ENCODE data around the gene FOXF1.

FOXF1 gene

GRCh38 chr16:86525696-86526095 is 15.4 kb downstream of the FOXF1 start:
- Histone ChIP-seq H3K9ac (ENCODE audit: low read length) (no peak overlapping the region), H3K4me2 (ENCODE audit: low read length) (no peak overlapping the region), H4K8ac (ENCODE audit: low read depth, low read length) (no peak overlapping the region), H3K27me3 (ENCODE audit: insufficient read depth, low read length, poor library complexity) (no peaks in the 10 kb centered on the region), H3K79me1 (ENCODE audit: low read length) (no peaks in the 10 kb centered on the region), H3K27ac (ENCODE audit: low read depth, low read length) (no peak overlapping the region), H2BK5ac (ENCODE audit: low read length) (no peak overlapping the region), H3K18ac (ENCODE audit: low read length) (no peak overlapping the region), H4K5ac (ENCODE audit: low read length) (no peak overlapping the region), H3K4me1 (ENCODE audit: control insufficient read depth, low read depth, low read length) (no peaks in the 10 kb centered on the region), H3K23ac (ENCODE audit: low read length) (no peak overlapping the region), H2BK15ac (replicated peaks; ENCODE audit: low read depth) (no peak overlapping the region), H3K4me3 (ENCODE audit: low read length) (no peak overlapping the region), H2AK5ac (ENCODE audit: low read length) (no peak overlapping the region), H2BK120ac (ENCODE audit: low read depth, low read length) (no peak overlapping the region), H3K79me2 (ENCODE audit: control insufficient read depth, insufficient read depth, low read length) (no peaks in the 10 kb centered on the region), H3K56ac (ENCODE audit: low read length) (no peak overlapping the region), H3K36me3 (ENCODE audit: control insufficient read depth, insufficient read depth, low read length) (no peaks in the 10 kb centered on the region), H3K4ac (ENCODE audit: low read depth, low read length) (no peak overlapping the region)
- WGBS (ENCODE audit: extremely low coverage, insufficient coverage, low lambda C conversion rate), result no CpG with 5 or more reads among the region's 12 CpGs
- DNase-seq, result no peak

- H3K79me1 ChIP-seq (ENCODE audit: low read length), result no peaks in the 10 kb centered on the region
- no peak overlapping the region for H3K23ac ChIP-seq (ENCODE audit: low read length)
- H2BK5ac ChIP-seq (ENCODE audit: low read length), result no peak overlapping the region
- no peak overlapping the region for H3K18ac ChIP-seq (ENCODE audit: low read length)
- H3K79me2 ChIP-seq (ENCODE audit: control insufficient read depth, insufficient read depth, low read length), result no peaks in the 10 kb centered on the region
- no peak overlapping the region for H4K5ac ChIP-seq (ENCODE audit: low read length)
- H3K4me2 ChIP-seq (ENCODE audit: low read length), result no peak overlapping the region
- no peaks in the 10 kb centered on the region for H3K4me1 ChIP-seq (ENCODE audit: control insufficient read depth, low read depth, low read length)
- no peak overlapping the region for H2BK120ac ChIP-seq (ENCODE audit: low read depth, low read length)
- H3K4ac ChIP-seq (ENCODE audit: low read depth, low read length), result no peak overlapping the region
- H4K8ac ChIP-seq (ENCODE audit: low read depth, low read length), result no peak overlapping the region
- H2BK15ac ChIP-seq (replicated peaks; ENCODE audit: low read depth), result no peak overlapping the region
- H3K27ac ChIP-seq (ENCODE audit: low read depth, low read length), result no peak overlapping the region
- no peaks in the 10 kb centered on the region for H3K36me3 ChIP-seq (ENCODE audit: control insufficient read depth, insufficient read depth, low read length)
- DNase-seq, result no peak
- no peak overlapping the region for H2AK5ac ChIP-seq (ENCODE audit: low read length)
- no peaks in the 10 kb centered on the region for H3K27me3 ChIP-seq (ENCODE audit: insufficient read depth, low read length, poor library complexity)
- H3K56ac ChIP-seq (ENCODE audit: low read length), result no peak overlapping the region
- no peak overlapping the region for H3K9ac ChIP-seq (ENCODE audit: low read length)
- no peak overlapping the region for H3K4me3 ChIP-seq (ENCODE audit: low read length)
- no CpG with 5 or more reads among the region's 15 CpGs for WGBS (ENCODE audit: extremely low coverage, insufficient coverage, low lambda C conversion rate)
Observed at GRCh38 chr16:86527366-86527765, 17.0 kb downstream of the FOXF1 start.

- no peak overlapping the region for H2AK5ac ChIP-seq (ENCODE audit: low read length)
- H2BK120ac ChIP-seq (ENCODE audit: low read depth, low read length), result no peak overlapping the region
- no peak overlapping the region for H3K27ac ChIP-seq (ENCODE audit: low read depth, low read length)
- H3K56ac ChIP-seq (ENCODE audit: low read length), result no peak overlapping the region
- no peaks in the 10 kb centered on the region for H3K27me3 ChIP-seq (ENCODE audit: insufficient read depth, low read length, poor library complexity)
- no peak overlapping the region for H3K9ac ChIP-seq (ENCODE audit: low read length)
- no peaks in the 10 kb centered on the region for H3K4me1 ChIP-seq (ENCODE audit: control insufficient read depth, low read depth, low read length)
- H3K23ac ChIP-seq (ENCODE audit: low read length), result no peak overlapping the region
- no peak for DNase-seq
- no peaks in the 10 kb centered on the region for H3K79me1 ChIP-seq (ENCODE audit: low read length)
- WGBS (ENCODE audit: extremely low coverage, insufficient coverage, low lambda C conversion rate), result no CpG with 5 or more reads among the region's 38 CpGs
- H2BK5ac ChIP-seq (ENCODE audit: low read length), result no peak overlapping the region
- H3K4me2 ChIP-seq (ENCODE audit: low read length), result no peak overlapping the region
- H4K5ac ChIP-seq (ENCODE audit: low read length), result no peak overlapping the region
- H3K79me2 ChIP-seq (ENCODE audit: control insufficient read depth, insufficient read depth, low read length), result no peaks in the 10 kb centered on the region
- no peak overlapping the region for H3K4ac ChIP-seq (ENCODE audit: low read depth, low read length)
- no peak overlapping the region for H3K18ac ChIP-seq (ENCODE audit: low read length)
- no peak overlapping the region for H4K8ac ChIP-seq (ENCODE audit: low read depth, low read length)
- no peaks in the 10 kb centered on the region for H3K36me3 ChIP-seq (ENCODE audit: control insufficient read depth, insufficient read depth, low read length)
- no peak overlapping the region for H2BK15ac ChIP-seq (replicated peaks; ENCODE audit: low read depth)
- H3K4me3 ChIP-seq (ENCODE audit: low read length), result no peak overlapping the region
Observed at GRCh38 chr16:86528061-86528929, 18.0 kb downstream of the FOXF1 start.

- Histone ChIP-seq H3K4me2 (ENCODE audit: low read length) (no peak overlapping the region), H2AK5ac (ENCODE audit: low read length) (no peak overlapping the region), H3K79me2 (ENCODE audit: control insufficient read depth, insufficient read depth, low read length) (no peaks in the 10 kb centered on the region), H3K9ac (ENCODE audit: low read length) (no peak overlapping the region), H3K4me3 (ENCODE audit: low read length) (no peak overlapping the region), H3K23ac (ENCODE audit: low read length) (no peak overlapping the region), H4K8ac (ENCODE audit: low read depth, low read length) (no peak overlapping the region), H3K4me1 (ENCODE audit: control insufficient read depth, low read depth, low read length) (no peaks in the 10 kb centered on the region), H2BK120ac (ENCODE audit: low read depth, low read length) (no peak overlapping the region), H3K4ac (ENCODE audit: low read depth, low read length) (no peak overlapping the region), H3K27me3 (ENCODE audit: insufficient read depth, low read length, poor library complexity) (no peaks in the 10 kb centered on the region), H3K56ac (ENCODE audit: low read length) (no peak overlapping the region), H3K27ac (ENCODE audit: low read depth, low read length) (no peak overlapping the region), H3K79me1 (ENCODE audit: low read length) (no peaks in the 10 kb centered on the region), H3K36me3 (ENCODE audit: control insufficient read depth, insufficient read depth, low read length) (no peaks in the 10 kb centered on the region), H2BK15ac (replicated peaks; ENCODE audit: low read depth) (no peak overlapping the region), H3K18ac (ENCODE audit: low read length) (no peak overlapping the region), H4K5ac (ENCODE audit: low read length) (no peak overlapping the region), H2BK5ac (ENCODE audit: low read length) (no peak overlapping the region)
- no peak for DNase-seq
- WGBS (ENCODE audit: extremely low coverage, insufficient coverage, low lambda C conversion rate), result no CpG with 5 or more reads among the region's 8 CpGs
Observed at GRCh38 chr16:86529160-86529559, 18.8 kb downstream of the FOXF1 start.

- no peak for DNase-seq
Observed at GRCh38 chr16:86530251-86531190, 20.2 kb downstream of the FOXF1 start.

More at GRCh38 chr16:86530251-86531190, 20.2 kb downstream of the FOXF1 start:
- no peak overlapping the region for H4K5ac ChIP-seq (ENCODE audit: low read length)
- H3K18ac ChIP-seq (ENCODE audit: low read length), result no peak overlapping the region
- H3K23ac ChIP-seq (ENCODE audit: low read length), result no peak overlapping the region
- H2BK5ac ChIP-seq (ENCODE audit: low read length), result no peak overlapping the region
- H3K79me1 ChIP-seq (ENCODE audit: low read length), result no peaks in the 10 kb centered on the region
- no peaks in the 10 kb centered on the region for H3K36me3 ChIP-seq (ENCODE audit: control insufficient read depth, insufficient read depth, low read length)
- H3K4ac ChIP-seq (ENCODE audit: low read depth, low read length), result no peak overlapping the region
- no CpG with 5 or more reads among the region's 31 CpGs for WGBS (ENCODE audit: extremely low coverage, insufficient coverage, low lambda C conversion rate)
- no peak overlapping the region for H3K4me2 ChIP-seq (ENCODE audit: low read length)
- no peak overlapping the region for H2BK120ac ChIP-seq (ENCODE audit: low read depth, low read length)
- H3K79me2 ChIP-seq (ENCODE audit: control insufficient read depth, insufficient read depth, low read length), result no peaks in the 10 kb centered on the region
- no peak overlapping the region for H2AK5ac ChIP-seq (ENCODE audit: low read length)
- H3K9ac ChIP-seq (ENCODE audit: low read length), result no peak overlapping the region
- H3K4me3 ChIP-seq (ENCODE audit: low read length), result no peak overlapping the region
- H3K4me1 ChIP-seq (ENCODE audit: control insufficient read depth, low read depth, low read length), result no peaks in the 10 kb centered on the region
- H4K8ac ChIP-seq (ENCODE audit: low read depth, low read length), result no peak overlapping the region
- no peak overlapping the region for H3K27ac ChIP-seq (ENCODE audit: low read depth, low read length)
- no peaks in the 10 kb centered on the region for H3K27me3 ChIP-seq (ENCODE audit: insufficient read depth, low read length, poor library complexity)
- no peak overlapping the region for H3K56ac ChIP-seq (ENCODE audit: low read length)
- no peak overlapping the region for H2BK15ac ChIP-seq (replicated peaks; ENCODE audit: low read depth)
